Upper lobe of right lung (tissue), 1 donor: ENCODE data around the gene ADAMTS9. TPM values are rescaled to one million over a fixed set of nuclear protein-coding genes. Genes with fewer than 3 reads are reported as not detected.
A peak's percentile ranks its signal among the peaks of the same experiment; 100 is the strongest.

Experiments
- ATAC-seq: fragments of 200-7000 bp; cut with Tn5 transposase; one replicate; pipeline ENCODE4 v1.9.1; 2020; ENCODE audit warnings: mild to moderate bottlenecking, moderate library complexity
- DNase-seq: peaks from one replicate; pipeline ENCODE4 v3.0.0-alpha.2; 2020
- H3K27ac ChIP-seq: fragments of 200-600 bp; one replicate; pipeline ENCODE4 v1.8.0; 2022
- H3K27me3 ChIP-seq: fragments of 200-600 bp; one replicate; pipeline ENCODE4 v1.8.0; 2022; ENCODE audit warnings: mild to moderate bottlenecking
- H3K36me3 ChIP-seq: fragments of 200-600 bp; one replicate; pipeline ENCODE4 v1.8.0; 2022
- H3K4me1 ChIP-seq: fragments of 200-600 bp; one replicate; pipeline ENCODE4 v1.8.0; 2022
- H3K4me3 ChIP-seq: fragments of 200-600 bp; one replicate; pipeline ENCODE4 v1.8.0; 2022; ENCODE audit warnings: mild to moderate bottlenecking
- H3K9me3 ChIP-seq: fragments of 200-600 bp; one replicate; pipeline ENCODE4 v1.8.0; 2022
- intact Hi-C: fragments of 100-400 bp; cut with DNase I; formaldehyde crosslinking; loops from one replicate; pipeline ENCODE4 v1.11.0; 2022
- total RNA-seq: library from RNA; stranded (reverse); fragmentation: NEBNext Ultra II Directional; extraction: Animal tissue kit (Norgen Biotek cat#: 25700); gene quantifications from one replicate; pipeline ENCODE4 v1.2.1, GENCODE V29; 2021
- TF ChIP-seq, protein P1 (sequence below): fragments of 200-600 bp; IDR thresholded peaks from one replicate; pipeline ENCODE4 v1.8.0; 2022; ENCODE audit warnings: antibody characterized with exemption
- donor health status: DM: no; HTN: yes; CAD: no; lungs with severe emphysema.

Gene ADAMTS9
- total RNA-seq, 1 donor from 2014 or later, result 30.1 TPM

DNA sequence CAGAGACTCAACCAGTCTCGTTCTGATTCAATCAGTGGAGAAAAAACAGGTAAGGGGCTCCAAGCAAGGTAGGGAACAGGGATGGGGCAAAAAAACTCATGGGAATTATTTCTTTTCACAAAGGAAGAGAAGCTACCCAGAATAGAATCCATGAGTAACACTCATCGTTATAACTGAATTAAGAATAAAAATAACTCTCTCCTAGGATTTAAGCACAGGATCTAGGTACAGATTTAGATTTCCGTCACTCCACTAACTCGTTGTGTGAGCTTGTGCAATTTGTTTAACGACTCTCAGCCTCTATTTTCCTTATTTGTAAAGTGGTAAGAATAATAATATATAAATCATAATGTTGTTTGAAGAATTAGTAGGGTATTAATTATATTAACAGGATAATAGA lies 68.6 kb downstream of the ADAMTS9 start:
- peaks cover 15% of the 10 kb centered on the region for H3K36me3 ChIP-seq
- H3K4me1 ChIP-seq, result no peaks in the 10 kb centered on the region
- no peak overlapping the region for H3K4me3 ChIP-seq
- no peaks in the 10 kb centered on the region for H3K27me3 ChIP-seq
- no peaks in the 10 kb centered on the region for H3K9me3 ChIP-seq
- ATAC-seq (no peak), DNase-seq (no peak)
- no peak overlapping the region for H3K27ac ChIP-seq
- intact Hi-C loops, result no loop called here
- TF ChIP-seq, protein P1, sequence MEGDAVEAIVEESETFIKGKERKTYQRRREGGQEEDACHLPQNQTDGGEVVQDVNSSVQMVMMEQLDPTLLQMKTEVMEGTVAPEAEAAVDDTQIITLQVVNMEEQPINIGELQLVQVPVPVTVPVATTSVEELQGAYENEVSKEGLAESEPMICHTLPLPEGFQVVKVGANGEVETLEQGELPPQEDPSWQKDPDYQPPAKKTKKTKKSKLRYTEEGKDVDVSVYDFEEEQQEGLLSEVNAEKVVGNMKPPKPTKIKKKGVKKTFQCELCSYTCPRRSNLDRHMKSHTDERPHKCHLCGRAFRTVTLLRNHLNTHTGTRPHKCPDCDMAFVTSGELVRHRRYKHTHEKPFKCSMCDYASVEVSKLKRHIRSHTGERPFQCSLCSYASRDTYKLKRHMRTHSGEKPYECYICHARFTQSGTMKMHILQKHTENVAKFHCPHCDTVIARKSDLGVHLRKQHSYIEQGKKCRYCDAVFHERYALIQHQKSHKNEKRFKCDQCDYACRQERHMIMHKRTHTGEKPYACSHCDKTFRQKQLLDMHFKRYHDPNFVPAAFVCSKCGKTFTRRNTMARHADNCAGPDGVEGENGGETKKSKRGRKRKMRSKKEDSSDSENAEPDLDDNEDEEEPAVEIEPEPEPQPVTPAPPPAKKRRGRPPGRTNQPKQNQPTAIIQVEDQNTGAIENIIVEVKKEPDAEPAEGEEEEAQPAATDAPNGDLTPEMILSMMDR, result no peak

DNA sequence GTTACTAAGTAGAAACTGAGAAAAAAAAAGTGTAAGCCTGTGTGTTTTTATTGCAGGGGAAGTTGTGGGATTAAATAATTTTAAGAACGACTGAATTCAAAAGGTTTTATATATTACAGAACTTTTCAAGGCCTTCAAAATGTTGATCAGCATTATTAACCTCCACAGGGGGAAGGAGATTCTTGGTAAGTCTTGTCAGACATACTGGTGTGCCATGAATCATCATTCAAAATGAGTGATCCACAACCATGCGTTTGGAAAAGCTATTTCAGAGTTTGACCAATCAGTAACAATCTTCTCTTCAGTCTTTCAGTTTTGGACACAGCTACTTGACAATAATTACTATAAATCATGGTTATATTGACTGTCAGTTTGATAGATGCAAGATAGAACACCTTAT lies 70.2 kb downstream of the ADAMTS9 start:
- DNase-seq (no peak), ATAC-seq (no peak)
- H3K4me1 ChIP-seq, result peaks cover 10% of the 10 kb centered on the region
- no peaks in the 10 kb centered on the region for H3K27me3 ChIP-seq
- no peaks in the 10 kb centered on the region for H3K9me3 ChIP-seq
- H3K4me3 ChIP-seq, result no peak overlapping the region
- no peak overlapping the region for H3K27ac ChIP-seq
- intact Hi-C loops, result no loop called here
- TF ChIP-seq, protein P1, result no peak
- peaks cover 15% of the 10 kb centered on the region for H3K36me3 ChIP-seq

DNA sequence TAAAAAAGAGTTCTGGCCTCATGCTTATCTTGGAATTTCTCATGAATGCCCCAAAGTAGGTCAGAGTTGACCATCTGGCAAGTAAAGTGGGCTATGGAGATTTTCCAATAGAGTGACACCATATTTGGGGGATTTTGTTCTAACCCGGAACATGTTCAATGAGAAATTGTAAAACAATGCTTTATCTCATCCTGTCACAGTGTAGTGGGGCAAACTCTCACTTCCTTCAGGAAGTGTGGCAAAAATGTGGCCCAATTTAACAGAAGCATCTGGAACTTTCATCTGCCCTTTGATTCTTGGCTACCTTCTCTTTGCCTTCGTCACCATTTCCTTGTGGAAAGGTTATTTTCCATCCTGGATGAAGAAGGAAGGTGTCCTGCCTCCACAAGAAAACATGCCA lies 70.8 kb downstream of the ADAMTS9 start:
- H3K9me3 ChIP-seq, result no peaks in the 10 kb centered on the region
- peaks cover 10% of the 10 kb centered on the region for H3K4me1 ChIP-seq
- no peak overlapping the region for H3K27ac ChIP-seq
- DNase-seq (no peak), ATAC-seq (no peak)
- intact Hi-C loops, result no loop called here
- TF ChIP-seq, protein P1, result no peak
- H3K4me3 ChIP-seq, result no peak overlapping the region
- no peaks in the 10 kb centered on the region for H3K27me3 ChIP-seq
- H3K36me3 ChIP-seq, result peaks cover 15% of the 10 kb centered on the region

DNA sequence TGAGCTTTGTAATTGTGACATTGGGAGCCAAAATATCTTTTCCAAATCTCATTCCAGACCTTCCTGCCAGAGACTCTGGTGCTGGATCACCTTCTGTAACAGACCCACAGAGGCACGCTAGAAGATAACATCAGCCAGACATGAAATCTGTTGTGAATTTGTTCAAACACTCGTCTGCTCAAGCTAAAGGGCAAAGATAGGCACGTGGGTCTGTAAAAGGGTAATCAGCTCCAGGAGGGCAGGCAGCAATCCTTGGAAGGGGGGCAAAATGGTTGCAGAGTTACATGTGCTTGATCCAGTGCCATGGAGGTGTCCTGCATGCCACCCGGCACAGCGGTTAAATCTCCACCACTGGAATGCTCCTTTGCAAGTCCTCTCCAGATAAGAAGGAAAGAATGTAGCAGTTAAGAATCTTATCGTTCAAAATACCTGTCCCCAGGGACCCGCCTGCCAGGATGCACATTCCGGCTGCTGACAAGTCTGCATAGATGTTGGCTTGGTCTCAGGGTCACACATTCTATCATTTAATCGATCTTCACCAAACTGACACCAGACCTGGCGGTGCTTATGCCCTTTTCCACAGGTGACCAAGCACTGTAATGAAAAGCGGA lies 74.8 kb downstream of the ADAMTS9 start:
- Histone ChIP-seq H3K36me3 (peaks cover 5% of the 10 kb centered on the region), H3K27ac (peak overlapping the region; percentile 21), H3K4me3 (no peak overlapping the region), H3K27me3 (no peaks in the 10 kb centered on the region), H3K4me1 (peaks cover 10% of the 10 kb centered on the region), H3K9me3 (no peaks in the 10 kb centered on the region)
- TF ChIP-seq, protein P1, result no peak
- peak; percentile 61 for DNase-seq
- intact Hi-C loops, result no loop called here
- peak; percentile 91 for ATAC-seq

DNA sequence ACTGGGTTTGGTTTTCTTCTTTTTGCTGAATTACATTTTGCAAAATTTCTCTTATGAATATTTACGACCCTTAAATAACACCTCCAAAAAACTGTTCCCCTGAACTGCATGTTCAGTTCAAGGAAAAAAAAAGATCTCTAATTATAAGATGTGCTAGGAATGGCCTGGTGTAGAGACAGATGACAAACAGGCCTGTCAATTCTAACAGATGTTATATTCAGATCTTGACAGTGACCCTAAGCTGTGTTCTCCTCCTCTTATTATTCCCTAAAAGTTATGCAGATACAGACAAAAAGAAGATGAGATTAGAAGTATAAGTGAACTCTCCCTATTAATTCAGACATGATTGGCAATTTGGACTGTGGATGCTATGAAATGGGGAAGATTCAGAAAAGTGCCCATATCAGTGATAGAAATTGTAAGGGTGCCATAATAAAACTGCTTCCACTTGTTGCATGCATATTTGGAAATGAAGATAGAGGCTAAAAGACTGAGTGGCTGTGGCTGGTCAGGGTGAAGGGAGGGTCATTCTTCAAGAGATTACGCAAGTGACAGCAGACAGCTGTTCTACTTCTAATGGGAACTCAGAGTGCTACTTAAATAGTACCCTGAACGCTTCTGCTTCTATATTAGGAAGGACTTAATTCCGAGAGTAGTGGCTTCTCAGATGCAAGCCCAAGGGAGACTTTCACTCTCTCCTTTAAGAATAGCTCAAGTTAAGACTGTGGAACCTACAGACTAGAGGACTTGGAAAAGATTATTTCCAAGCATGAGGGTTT lies 75.5 kb downstream of the ADAMTS9 start:
- peaks cover 5% of the 10 kb centered on the region for H3K36me3 ChIP-seq
- no peaks in the 10 kb centered on the region for H3K27me3 ChIP-seq
- H3K4me3 ChIP-seq, result no peak overlapping the region
- peaks cover 10% of the 10 kb centered on the region for H3K4me1 ChIP-seq
- DNase-seq, result no peak
- no peaks in the 10 kb centered on the region for H3K9me3 ChIP-seq
- peak overlapping the region; percentile 21 for H3K27ac ChIP-seq
- ATAC-seq, result peak; percentile 77
- TF ChIP-seq, protein P1, result no peak
- intact Hi-C loops, result no loop called here
